Kidney epithelial cell (primary cell): ENCODE results near the gene GFM2. TPM values are rescaled to one million over a fixed set of nuclear protein-coding genes. Genes with fewer than 3 reads are reported as not detected.

Experiments used
- DNase-seq: peaks from one replicate; pipeline ENCODE4 v3.0.0-alpha.2; 2010; ENCODE audit warnings: low read depth
- H3K27me3 ChIP-seq: 2 replicates; pipeline ENCODE4 v1.6.0; 2011; ENCODE audit warnings: low read length; ENCODE audit not compliant: control insufficient read depth, insufficient read depth
- H3K36me3 ChIP-seq: 2 replicates; pipeline ENCODE4 v1.5.1; 2011; ENCODE audit warnings: low read length; ENCODE audit not compliant: control insufficient read depth, insufficient read depth
- H3K4me3 ChIP-seq: 2 replicates; pipeline ENCODE4 v1.5.1; 2011; ENCODE audit warnings: low read depth, mild to moderate bottlenecking, control low read depth, low read length
- total RNA-seq: library from RNA; depleted of rRNA; stranded (reverse); fragments of >200 nt; gene quantifications from 2 replicates; pipeline ENCODE4 v1.2.3, GENCODE V29; 2015
- TF ChIP-seq, protein P1 (sequence below): IDR thresholded peaks from 2 replicates; pipeline ENCODE4 v1.5.1; 2011; ENCODE audit warnings: mild to moderate bottlenecking, moderate library complexity, low read length, control low read depth, inconsistent platforms; ENCODE audit not compliant: insufficient read depth, poor library complexity, severe bottlenecking

Gene GFM2
- total RNA-seq, 1 donor from 2014 or later, result 35.7 TPM

DNA sequence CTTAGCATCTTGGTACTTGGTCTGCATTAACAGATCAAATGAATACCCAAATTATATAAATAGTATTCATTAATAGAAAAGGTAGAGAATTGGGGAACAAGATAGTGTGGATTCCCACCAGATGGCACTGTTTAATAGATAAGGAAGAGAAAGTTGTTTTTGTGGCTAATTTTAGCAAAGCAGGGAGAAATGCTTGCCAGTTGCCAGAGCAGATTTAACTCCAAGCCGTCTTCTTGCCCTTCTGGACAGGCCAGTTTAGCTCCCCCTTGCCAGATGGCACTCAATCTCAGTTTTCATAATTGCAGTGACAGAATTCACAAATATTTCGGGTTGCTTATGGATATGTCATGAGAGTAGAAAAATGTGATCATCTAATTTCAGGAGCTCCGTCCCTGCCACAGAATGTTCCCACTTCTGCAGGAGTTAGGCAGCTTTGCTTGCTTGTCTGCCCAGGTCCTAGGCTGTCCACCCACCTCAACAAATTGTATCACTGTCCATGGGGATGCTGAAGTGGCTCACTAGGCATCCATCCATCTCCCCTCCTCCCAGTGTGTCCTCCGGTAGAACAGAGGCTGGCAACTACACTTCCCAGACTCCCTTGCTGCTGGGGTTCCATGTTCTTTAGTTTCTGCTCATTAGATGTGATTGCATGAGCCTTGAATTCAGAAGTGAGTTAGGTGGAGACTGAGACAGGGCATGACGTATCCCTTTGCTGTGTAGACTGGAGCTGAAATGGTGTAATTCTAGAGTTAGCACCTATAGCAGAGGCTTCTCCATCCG is 93.7 kb downstream of the GFM2 start:
- no peak for DNase-seq
- TF ChIP-seq, protein P1, sequence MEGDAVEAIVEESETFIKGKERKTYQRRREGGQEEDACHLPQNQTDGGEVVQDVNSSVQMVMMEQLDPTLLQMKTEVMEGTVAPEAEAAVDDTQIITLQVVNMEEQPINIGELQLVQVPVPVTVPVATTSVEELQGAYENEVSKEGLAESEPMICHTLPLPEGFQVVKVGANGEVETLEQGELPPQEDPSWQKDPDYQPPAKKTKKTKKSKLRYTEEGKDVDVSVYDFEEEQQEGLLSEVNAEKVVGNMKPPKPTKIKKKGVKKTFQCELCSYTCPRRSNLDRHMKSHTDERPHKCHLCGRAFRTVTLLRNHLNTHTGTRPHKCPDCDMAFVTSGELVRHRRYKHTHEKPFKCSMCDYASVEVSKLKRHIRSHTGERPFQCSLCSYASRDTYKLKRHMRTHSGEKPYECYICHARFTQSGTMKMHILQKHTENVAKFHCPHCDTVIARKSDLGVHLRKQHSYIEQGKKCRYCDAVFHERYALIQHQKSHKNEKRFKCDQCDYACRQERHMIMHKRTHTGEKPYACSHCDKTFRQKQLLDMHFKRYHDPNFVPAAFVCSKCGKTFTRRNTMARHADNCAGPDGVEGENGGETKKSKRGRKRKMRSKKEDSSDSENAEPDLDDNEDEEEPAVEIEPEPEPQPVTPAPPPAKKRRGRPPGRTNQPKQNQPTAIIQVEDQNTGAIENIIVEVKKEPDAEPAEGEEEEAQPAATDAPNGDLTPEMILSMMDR, result peak; percentile 42
- no peaks in the 10 kb centered on the region for H3K36me3 ChIP-seq
- H3K4me3 ChIP-seq, result no peak overlapping the region
- H3K27me3 ChIP-seq, result no peaks in the 10 kb centered on the region

DNA sequence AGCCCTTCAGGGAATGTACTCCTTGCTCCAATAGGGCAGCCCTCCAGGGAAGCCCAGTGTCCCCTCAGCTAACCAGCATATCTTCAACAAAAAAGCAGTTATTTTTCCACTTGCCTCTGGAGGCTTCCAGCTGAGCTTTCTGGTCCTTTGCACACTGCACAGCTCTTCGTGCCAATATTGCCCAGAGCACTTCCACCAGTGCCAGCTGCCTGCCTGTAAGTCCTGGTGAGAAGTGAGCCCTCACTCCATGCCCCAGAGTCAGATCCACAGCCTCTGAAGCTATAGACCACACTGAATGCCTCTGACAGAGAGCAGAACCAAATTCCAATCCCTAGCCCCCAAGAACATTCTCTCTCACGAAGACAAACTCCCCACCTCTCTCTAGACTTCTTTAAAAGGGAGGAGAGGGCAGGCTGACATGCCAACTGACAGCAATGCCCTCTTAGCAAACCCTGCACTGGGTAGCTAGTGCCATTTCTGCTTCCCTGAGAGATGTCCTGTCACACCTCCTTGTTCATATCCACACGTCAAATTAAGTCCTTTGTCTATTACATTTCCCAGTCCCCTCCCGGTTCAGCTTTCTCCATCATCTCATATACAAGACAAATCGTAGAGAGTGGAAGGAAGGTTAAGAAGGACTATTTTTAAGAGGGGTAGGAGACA is 94.6 kb downstream of the GFM2 start:
- Histone ChIP-seq H3K4me3 (no peak overlapping the region), H3K27me3 (no peaks in the 10 kb centered on the region), H3K36me3 (no peaks in the 10 kb centered on the region)
- TF ChIP-seq, protein P1, result no peak
- no peak for DNase-seq

Other genes starting within 250 kb of the GFM2 start
- gene ENC1, start 126.4 kb downstream of the GFM2 start, total RNA-seq, result 72.5 and 104 TPM in 2 replicates
- gene HEXB, start 81.9 kb downstream of the GFM2 start, total RNA-seq, result 101 and 122 TPM in 2 replicates
- gene NSA2, start 132 bp upstream of the GFM2 start, total RNA-seq, result 94.1 and 145 TPM in 2 replicates
- gene FAM169A, start 99.3 kb upstream of the GFM2 start, total RNA-seq, result 16.3 and 18.8 TPM in 2 replicates